GM19463 (cell line): ENCODE measurements around the gene ODC1.
"Not testable (repeated sequence)": the region's sequence is repeated elsewhere in the genome, so short reads cannot be mapped to it uniquely, and the experiment has no call there.

Source experiments
- ATAC-seq: cut with Tn5 transposase; IDR thresholded peaks from one replicate; pipeline ENCODE4 v1.9.1; 2021; ENCODE audit warnings: mild to moderate bottlenecking, moderate library complexity; ENCODE audit not compliant: unreplicated experiment

ODC1 gene

GRCh38 chr2:10453905-10454298 is 5.8 kb upstream of the ODC1 start:
- ATAC-seq: no peak

- ATAC-seq: no peak
These were observed 5.1 kb upstream of the ODC1 start for GRCh38 chr2:10452956-10453904.

- ATAC-seq: no peak
These were observed 4.2 kb upstream of the ODC1 start for GRCh38 chr2:10452312-10452711.

- ATAC-seq: no peak
These were observed 3.7 kb upstream of the ODC1 start for GRCh38 chr2:10451819-10452218.

GRCh38 chr2:10449838-10450691 is 1.9 kb upstream of the ODC1 start:
- ATAC-seq: no peak

GRCh38 chr2:10449486-10449831 is 1.3 kb upstream of the ODC1 start:
- ATAC-seq: no peak

- peak; percentile 52 for ATAC-seq
These were observed 704 bp upstream of the ODC1 start for GRCh38 chr2:10448576-10449485.

GRCh38 chr2:10447300-10447894 is 730 bp downstream of the ODC1 start:
- ATAC-seq: peak; percentile 21

GRCh38 chr2:10446631-10447030 is 1.5 kb downstream of the ODC1 start:
- no peak for ATAC-seq

- ATAC-seq: no peak
These were observed 3.7 kb downstream of the ODC1 start for GRCh38 chr2:10444463-10444862.

GRCh38 chr2:10442469-10443126 is 5.5 kb downstream of the ODC1 start:
- not testable (repeated sequence) for ATAC-seq

- no peak for ATAC-seq
These were observed 6.2 kb downstream of the ODC1 start for GRCh38 chr2:10441948-10442347.

GRCh38 chr2:10440736-10441135 is 7.4 kb downstream of the ODC1 start:
- no peak for ATAC-seq

GRCh38 chr2:10439971-10440370 is 8.2 kb downstream of the ODC1 start:
- ATAC-seq: no peak

- no peak for ATAC-seq
These were observed 8.8 kb downstream of the ODC1 start for GRCh38 chr2:10439185-10439879.

- ATAC-seq: no peak
These were observed 9.4 kb downstream of the ODC1 start for GRCh38 chr2:10438688-10439087.

- ATAC-seq: no peak
These were observed 10.3 kb downstream of the ODC1 start for GRCh38 chr2:10437806-10438205.

GRCh38 chr2:10436583-10437110 is 11.5 kb downstream of the ODC1 start:
- ATAC-seq: no peak

- ATAC-seq: no peak
These were observed 12.3 kb downstream of the ODC1 start for GRCh38 chr2:10435820-10436204.
